ENCODE results near the gene RXRA. TPM values are rescaled to one million over a fixed set of nuclear protein-coding genes. Genes with fewer than 3 reads are reported as not detected.

RXRA gene
- total RNA-seq, 4 donors from 2014 or later, result 27.3 to 70.5 (median 58.6) TPM

- peak; percentile 39 for DNase-seq
- Histone ChIP-seq H3K27ac (no peak overlapping the region), H3K27me3 (no peaks in the 10 kb centered on the region), H3K4me1 (peaks cover 7 to 25% (median 17%) of the 10 kb centered on the region in 4 donors), H3K9me3 (no peaks in the 10 kb centered on the region), H3K4me3 (no peak overlapping the region), H3K36me3 (no peaks in the 10 kb centered on the region)
- in situ Hi-C loops (cut with MboI; ENCODE audit: low pct_ligation_motif_present in 1 of 4, low pct_unique_long_range_greater_than_20kb in 1 of 4, low sequenced_read_pairs in 3 of 4) (no loop called here), intact Hi-C loops (cut with DNase I; ENCODE audit: low total_unique reads) (no loop called here)
- TF ChIP-seq EP300 (IDR thresholded peaks at IDR 0.05; ENCODE audit: low read depth), result no peak
- TF ChIP-seq POLR2AphosphoS5 (IDR thresholded peaks at IDR 0.05), result no peak
- no peak for TF ChIP-seq CTCF (IDR thresholded peaks at IDR 0.05)
- no peak for TF ChIP-seq POLR2A (IDR thresholded peaks at IDR 0.05)
- 59% methylated on average over 5 of the region's 5 CpGs; no CpG with 5 or more reads in 1 of the 2 donors for WGBS, 2 donors (ENCODE audit: low coverage in 1 of 2)
Measured at GRCh38 chr9:134460896-134461295, 134.6 kb downstream of the RXRA start.

GRCh38 chr9:134461426-134461982 is 135.2 kb downstream of the RXRA start:
- no peaks in the 10 kb centered on the region for H3K27me3 ChIP-seq
- intact Hi-C loops (cut with DNase I; ENCODE audit: low total_unique reads), result no loop called here
- 90 to 100% methylated on average over 1 to 8 of the region's 8 CpGs for WGBS, 2 donors (ENCODE audit: low coverage in 1 of 2)
- H3K9me3 ChIP-seq, result no peaks in the 10 kb centered on the region
- TF ChIP-seq POLR2A (IDR thresholded peaks at IDR 0.05), result no peak
- no peak overlapping the region for H3K4me3 ChIP-seq
- no peak for DNase-seq
- H3K36me3 ChIP-seq, result no peaks in the 10 kb centered on the region
- peaks cover 7 to 19% (median 11%) of the 10 kb centered on the region in 4 donors for H3K4me1 ChIP-seq
- in situ Hi-C loops (cut with MboI; ENCODE audit: low pct_ligation_motif_present in 1 of 4, low pct_unique_long_range_greater_than_20kb in 1 of 4, low sequenced_read_pairs in 3 of 4), result no loop called here
- no peak overlapping the region for H3K27ac ChIP-seq

GRCh38 chr9:134462318-134462717 is 136.1 kb downstream of the RXRA start:
- Histone ChIP-seq H3K4me1 (peaks cover 0 to 12% (median 4%) of the 10 kb centered on the region in 4 donors), H3K9me3 (no peaks in the 10 kb centered on the region), H3K27me3 (no peaks in the 10 kb centered on the region), H3K27ac (no peak overlapping the region), H3K36me3 (no peaks in the 10 kb centered on the region), H3K4me3 (no peak overlapping the region)
- intact Hi-C loops (cut with DNase I; ENCODE audit: low total_unique reads), result no loop called here
- TF ChIP-seq CTCF (IDR thresholded peaks at IDR 0.05) (no peak), POLR2A (IDR thresholded peaks at IDR 0.05) (no peak), POLR2AphosphoS5 (IDR thresholded peaks at IDR 0.05) (no peak), EP300 (IDR thresholded peaks at IDR 0.05; ENCODE audit: low read depth) (no peak)
- in situ Hi-C loops (cut with MboI; ENCODE audit: low pct_ligation_motif_present in 1 of 4, low pct_unique_long_range_greater_than_20kb in 1 of 4, low sequenced_read_pairs in 3 of 4), result no loop called here
- 39% methylated on average over 13 of the region's 13 CpGs; no CpG with 5 or more reads in 1 of the 2 donors for WGBS, 2 donors (ENCODE audit: low coverage in 1 of 2)
- no peak for DNase-seq

GRCh38 chr9:134463280-134463679 is 137.0 kb downstream of the RXRA start:
- intact Hi-C loops (cut with DNase I; ENCODE audit: low total_unique reads), result no loop called here
- TF ChIP-seq EP300 (IDR thresholded peaks at IDR 0.05; ENCODE audit: low read depth), result no peak
- no peak for TF ChIP-seq CTCF (IDR thresholded peaks at IDR 0.05)
- no peak for TF ChIP-seq POLR2A (IDR thresholded peaks at IDR 0.05)
- no peak for TF ChIP-seq POLR2AphosphoS5 (IDR thresholded peaks at IDR 0.05)
- no peak overlapping the region for H3K4me3 ChIP-seq

More at GRCh38 chr9:134463280-134463679, 137.0 kb downstream of the RXRA start:
- Histone ChIP-seq H3K27me3 (no peaks in the 10 kb centered on the region), H3K9me3 (no peaks in the 10 kb centered on the region), H3K4me1 (peaks cover 0 to 12% (median 4%) of the 10 kb centered on the region in 4 donors), H3K27ac (no peak overlapping the region), H3K36me3 (no peaks in the 10 kb centered on the region)
- no peak for DNase-seq
- in situ Hi-C loops (cut with MboI; ENCODE audit: low pct_ligation_motif_present in 1 of 4, low pct_unique_long_range_greater_than_20kb in 1 of 4, low sequenced_read_pairs in 3 of 4), result no loop called here
- 67% methylated on average over 7 of the region's 7 CpGs; no CpG with 5 or more reads in 1 of the 2 donors for WGBS, 2 donors (ENCODE audit: low coverage in 1 of 2)

Measured in transverse colon (tissue), 4 donors.